Body of pancreas (tissue), 4 donors: Measurements from ENCODE around the gene KCNAB1. TPM values are rescaled to one million over a fixed set of nuclear protein-coding genes. Genes with fewer than 3 reads are reported as not detected.
"Not testable (repeated sequence)": the region's sequence is repeated elsewhere in the genome, so short reads cannot be mapped to it uniquely, and the experiment has no call there.

Experiments used
- ATAC-seq: fragments of 150-250 bp; one replicate; pipeline ENCODE4 v1.9.1; 2016
- DNase-seq, 4 donors: peaks; one replicate each; pipeline ENCODE4 v3.0.0-alpha.2; 2019
- H3K27ac ChIP-seq, 4 donors: fragments of 200-600 bp; sonication (generic); 1 replicate in 3 of 4; 2 replicates in 1 of 4; pipeline versions ENCODE4 v1.5.1 to v1.6.1; 2016 to 2019; ENCODE audit warnings: mild to moderate bottlenecking in 1 of 4, mixed read lengths in 1 of 4, moderate library complexity in 1 of 4
- H3K27me3 ChIP-seq, 2 donors: fragments of 200-600 bp; sonication (generic); one replicate each; pipeline ENCODE4 v1.6.0; 2016; ENCODE audit warnings: mild to moderate bottlenecking in 1 of 2
- H3K36me3 ChIP-seq, 2 donors: fragments of 200-600 bp; sonication (generic); replicated peaks in 1 of 2; 2 replicates each; pipeline ENCODE4 v1.5.1; 2016; ENCODE audit warnings: low read depth in 2 of 2; ENCODE audit not compliant: insufficient read depth in 1 of 2
- H3K4me1 ChIP-seq: fragments of 200-600 bp; sonication (generic); one replicate; pipeline ENCODE4 v1.6.0; 2016
- H3K4me3 ChIP-seq, 2 donors: fragments of 200-600 bp; sonication (generic); 1 replicate in 1 of 2; 2 replicates in 1 of 2; pipeline ENCODE4 v1.5.1; 2016 to 2019
- H3K9me3 ChIP-seq, 3 donors: fragments of 200-600 bp; sonication (generic); 1 replicate in 2 of 3; 2 replicates in 1 of 3; pipeline ENCODE4 v1.5.1; 2016
- POLR2A ChIP-seq, 3 donors: fragments of 450-650 bp; IDR thresholded peaks; one replicate each; pipeline ENCODE4 v1.6.1; 2016; ENCODE audit warnings: antibody characterized with exemption in 3 of 3, mild to moderate bottlenecking in 2 of 3
- WGBS, 2 donors: methylation state at CpG; one replicate each; pipeline ENCODE4 v1.1.5; 2017; 5-methylcytosine and 5-hydroxymethylcytosine counted together
- intact Hi-C: fragments of 100-400 bp; cut with DNase I; formaldehyde crosslinking; loops from one replicate; pipeline ENCODE4 v1.15.1; 2023
- total RNA-seq, 2 donors: library from RNA; depleted of rRNA; stranded (reverse); fragments of >200 nt; gene quantifications; one replicate each; pipeline ENCODE4 v1.1.0, GENCODE V29; 2016
- TF ChIP-seq, protein P1 (sequence below), 7 experiments: fragments of 450-650 bp in 4 of 7; fragments of 200-600 bp in 3 of 7; sonication (generic) in 3 of 7; IDR thresholded peaks; one replicate each; pipeline ENCODE4 v1.5.1; 2016 to 2019; ENCODE audit warnings: antibody characterized with exemption in 7 of 7

The KCNAB1 gene
- total RNA-seq, 2 donors from 2014 or later, result 5.2 to 5.3 TPM

DNA sequence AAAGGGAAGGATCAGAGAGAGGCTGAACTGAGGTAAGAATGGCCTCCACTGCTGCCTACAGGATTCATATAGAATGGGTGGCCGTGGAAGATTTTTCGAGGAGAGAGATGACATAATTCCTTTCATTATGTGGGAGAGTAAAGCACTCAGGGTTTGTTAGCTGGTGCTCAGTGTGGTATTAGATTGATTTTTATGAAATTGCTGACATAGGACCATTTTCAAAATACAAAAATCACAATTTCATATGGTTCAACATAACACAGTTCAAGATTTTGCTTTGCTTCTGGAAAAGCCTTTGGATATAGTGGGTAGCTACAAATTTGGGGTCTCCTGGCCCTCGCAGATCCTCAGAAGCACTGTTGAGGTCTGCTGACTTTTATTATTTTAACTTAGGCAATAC, 95.4 kb downstream of the KCNAB1 start:
- Histone ChIP-seq H3K4me1 (peaks cover 8% of the 10 kb centered on the region), H3K4me3 (no peak overlapping the region), H3K27ac (no peak overlapping the region), H3K27me3 (no peaks in the 10 kb centered on the region), H3K9me3 (no peaks in the 10 kb centered on the region), H3K36me3 (no peaks in the 10 kb centered on the region)
- intact Hi-C loops, result no loop called here
- TF ChIP-seq, protein P1, sequence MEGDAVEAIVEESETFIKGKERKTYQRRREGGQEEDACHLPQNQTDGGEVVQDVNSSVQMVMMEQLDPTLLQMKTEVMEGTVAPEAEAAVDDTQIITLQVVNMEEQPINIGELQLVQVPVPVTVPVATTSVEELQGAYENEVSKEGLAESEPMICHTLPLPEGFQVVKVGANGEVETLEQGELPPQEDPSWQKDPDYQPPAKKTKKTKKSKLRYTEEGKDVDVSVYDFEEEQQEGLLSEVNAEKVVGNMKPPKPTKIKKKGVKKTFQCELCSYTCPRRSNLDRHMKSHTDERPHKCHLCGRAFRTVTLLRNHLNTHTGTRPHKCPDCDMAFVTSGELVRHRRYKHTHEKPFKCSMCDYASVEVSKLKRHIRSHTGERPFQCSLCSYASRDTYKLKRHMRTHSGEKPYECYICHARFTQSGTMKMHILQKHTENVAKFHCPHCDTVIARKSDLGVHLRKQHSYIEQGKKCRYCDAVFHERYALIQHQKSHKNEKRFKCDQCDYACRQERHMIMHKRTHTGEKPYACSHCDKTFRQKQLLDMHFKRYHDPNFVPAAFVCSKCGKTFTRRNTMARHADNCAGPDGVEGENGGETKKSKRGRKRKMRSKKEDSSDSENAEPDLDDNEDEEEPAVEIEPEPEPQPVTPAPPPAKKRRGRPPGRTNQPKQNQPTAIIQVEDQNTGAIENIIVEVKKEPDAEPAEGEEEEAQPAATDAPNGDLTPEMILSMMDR (IDR thresholded peaks at IDR 0.05), result no peak
- no peak for TF ChIP-seq POLR2A (IDR thresholded peaks at IDR 0.05)
- no peak for ATAC-seq
- no peak for DNase-seq
- 76 to 87% methylated on average over 3 of the region's 3 CpGs for WGBS, 2 donors

DNA sequence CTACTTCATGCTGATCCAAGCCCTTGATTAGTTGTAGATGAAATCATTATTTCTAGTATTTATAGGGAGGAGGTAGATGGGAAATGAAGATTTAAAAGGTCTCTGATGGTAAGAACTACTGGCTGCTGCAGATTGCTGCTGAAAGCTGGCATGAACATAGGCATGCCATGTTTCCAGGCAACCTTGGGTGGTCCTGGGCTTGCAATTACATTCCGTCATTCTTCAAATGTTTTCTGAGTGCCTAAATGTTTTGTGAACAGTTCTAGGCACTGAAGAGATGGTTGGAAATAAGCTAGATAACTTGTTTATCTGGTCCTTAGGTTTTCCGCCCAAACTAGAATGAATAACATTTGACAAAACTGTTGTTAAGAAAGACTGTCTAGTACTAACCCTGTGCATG, 95.8 kb downstream of the KCNAB1 start:
- Histone ChIP-seq H3K9me3 (no peaks in the 10 kb centered on the region), H3K4me3 (no peak overlapping the region), H3K4me1 (peaks cover 8% of the 10 kb centered on the region), H3K27me3 (no peaks in the 10 kb centered on the region), H3K36me3 (no peaks in the 10 kb centered on the region), H3K27ac (no peak overlapping the region)
- intact Hi-C loops, result no loop called here
- 80 to 88% methylated on average over 2 of the region's 2 CpGs for WGBS, 2 donors
- ATAC-seq, result no peak
- TF ChIP-seq POLR2A (IDR thresholded peaks at IDR 0.05), result no peak
- TF ChIP-seq, protein P1 (IDR thresholded peaks at IDR 0.05), result no peak
- DNase-seq, result no peak

DNA sequence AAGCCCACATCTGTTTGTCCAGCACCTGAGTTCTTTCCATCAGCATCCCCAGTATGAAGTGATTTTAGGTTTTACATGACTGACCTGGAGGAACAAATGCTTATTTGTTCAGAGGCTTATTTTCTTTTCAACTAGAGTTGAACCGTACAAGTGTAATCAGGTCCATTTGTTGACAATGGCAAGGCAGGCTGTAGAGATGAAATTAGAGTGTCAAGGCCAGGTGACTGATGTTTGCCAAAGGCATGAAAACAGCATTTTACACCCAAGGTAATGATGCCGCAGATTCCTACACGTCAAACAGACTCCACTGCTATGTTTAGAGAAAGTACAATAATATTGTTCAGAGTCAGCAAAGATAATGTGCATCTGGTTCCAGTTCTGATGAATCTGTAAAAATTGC, 96.5 kb downstream of the KCNAB1 start:
- H3K4me1 ChIP-seq, result peaks cover 3% of the 10 kb centered on the region
- H3K9me3 ChIP-seq, result no peaks in the 10 kb centered on the region
- no peak overlapping the region for H3K4me3 ChIP-seq
- no peak for ATAC-seq
- no peaks in the 10 kb centered on the region for H3K27me3 ChIP-seq
- 10 to 24% methylated on average over 3 of the region's 3 CpGs for WGBS, 2 donors
- TF ChIP-seq, protein P1 (IDR thresholded peaks at IDR 0.05), result no peak
- TF ChIP-seq POLR2A (IDR thresholded peaks at IDR 0.05), result no peak
- no peak overlapping the region for H3K27ac ChIP-seq
- DNase-seq, result no peak
- intact Hi-C loops, result no loop called here
- no peaks in the 10 kb centered on the region for H3K36me3 ChIP-seq

DNA sequence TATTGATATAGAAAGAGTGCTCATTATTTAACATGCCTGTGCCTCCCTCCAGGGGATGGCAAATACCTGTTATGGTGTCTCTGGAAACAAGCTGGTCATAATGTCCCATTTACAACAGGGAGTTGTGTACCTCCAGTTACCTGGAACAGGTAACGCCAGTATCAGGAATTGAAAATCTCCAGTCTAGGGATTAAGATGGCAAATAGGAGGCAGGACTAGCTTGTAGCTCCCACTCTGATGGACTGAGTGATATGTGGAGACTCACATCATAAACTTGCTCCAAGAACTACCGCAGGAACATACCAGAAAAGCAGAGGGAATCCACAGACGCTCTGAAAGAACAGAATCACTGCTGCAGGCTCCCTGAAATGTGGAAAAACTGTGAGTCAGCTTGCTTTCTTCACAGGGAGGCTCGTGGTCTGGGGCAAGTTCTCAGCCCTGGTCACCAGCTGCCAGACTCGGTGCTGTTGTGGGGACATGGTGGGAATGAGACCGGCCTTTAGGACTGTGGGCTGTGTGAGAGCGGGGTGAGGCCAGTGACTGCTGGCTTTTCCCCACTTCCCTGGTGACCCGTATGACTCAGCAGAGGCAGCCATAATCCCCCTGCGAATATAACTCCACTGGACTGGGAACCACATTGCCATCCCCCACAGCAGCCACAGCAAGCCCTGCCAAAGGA, 97.4 kb downstream of the KCNAB1 start:
- WGBS, 2 donors, result 74 to 76% methylated on average over 7 to 9 of the region's 9 CpGs
- Histone ChIP-seq H3K27ac (no peak overlapping the region), H3K4me3 (no peak overlapping the region), H3K4me1 (no peaks in the 10 kb centered on the region), H3K27me3 (no peaks in the 10 kb centered on the region), H3K9me3 (no peaks in the 10 kb centered on the region), H3K36me3 (no peaks in the 10 kb centered on the region)
- TF ChIP-seq POLR2A (IDR thresholded peaks at IDR 0.05), result no peak
- TF ChIP-seq, protein P1 (IDR thresholded peaks at IDR 0.05), result no peak
- ATAC-seq (no peak), DNase-seq (no peak)
- intact Hi-C loops, result no loop called here

GRCh38 chr3:156218353-156218744, 98.0 kb downstream of the KCNAB1 start:
- DNase-seq, result no peak
- H3K36me3 ChIP-seq, result no peaks in the 10 kb centered on the region
- H3K4me1 ChIP-seq, result no peaks in the 10 kb centered on the region
- TF ChIP-seq, protein P1 (IDR thresholded peaks at IDR 0.05), result no peak
- TF ChIP-seq POLR2A (IDR thresholded peaks at IDR 0.05), result no peak
- no peaks in the 10 kb centered on the region for H3K27me3 ChIP-seq
- no peaks in the 10 kb centered on the region for H3K9me3 ChIP-seq
- intact Hi-C loops, result no loop called here
- 78 to 81% methylated on average over 3 of the region's 3 CpGs for WGBS, 2 donors
- H3K4me3 ChIP-seq, result no peak overlapping the region
- no peak for ATAC-seq
- no peak overlapping the region for H3K27ac ChIP-seq

- H3K27me3 ChIP-seq, H3K4me1 ChIP-seq, DNase-seq, H3K36me3 ChIP-seq, intact Hi-C loops, H3K27ac ChIP-seq, H3K9me3 ChIP-seq, H3K4me3 ChIP-seq, ATAC-seq: not testable (repeated sequence)
These were observed 102.0 kb downstream of the KCNAB1 start for GRCh38 chr3:156222381-156222780.

DNA sequence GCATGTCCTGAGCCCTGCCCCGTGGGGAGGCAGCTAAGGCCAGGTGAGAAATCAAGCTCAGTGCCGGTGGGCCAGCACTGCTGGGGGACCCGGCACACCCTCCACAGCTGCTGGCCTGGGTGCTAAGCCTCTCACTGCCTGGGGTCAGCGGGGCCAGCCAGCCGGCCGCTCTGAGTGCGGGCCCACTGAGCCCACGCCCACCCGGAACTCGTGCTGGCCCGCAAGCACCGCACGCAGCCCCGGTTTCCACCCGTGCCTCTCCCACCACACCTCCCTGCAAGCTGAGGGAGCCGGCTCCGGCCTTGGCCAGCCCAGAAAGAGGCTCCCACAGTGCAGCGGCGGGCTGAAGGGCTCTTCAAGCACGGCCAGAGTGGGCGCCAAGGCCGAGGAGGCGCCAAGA, 103.7 kb downstream of the KCNAB1 start:
- 88 to 97% methylated on average over 7 to 22 of the region's 23 CpGs for WGBS, 2 donors
- H3K4me1 ChIP-seq, H3K27me3 ChIP-seq, H3K27ac ChIP-seq, H3K9me3 ChIP-seq, H3K36me3 ChIP-seq, H3K4me3 ChIP-seq, intact Hi-C loops, DNase-seq, ATAC-seq: not testable (repeated sequence)
